Measurements from ENCODE around the gene AK3. TPM values are rescaled to one million over a fixed set of nuclear protein-coding genes. Genes with fewer than 3 reads are reported as not detected.
"Not testable (repeated sequence)": the region's sequence is repeated elsewhere in the genome, so short reads cannot be mapped to it uniquely, and the experiment has no call there.

AK3 gene
- total and polyA plus RNA-seq, 2 experiments from 2014 or later: 105 to 114 TPM

- no peak for DNase-seq (ENCODE audit: low read depth in 1 of 2, low spot score in 1 of 2)
- Histone ChIP-seq H3K4me1 (ENCODE audit: low read depth) (peaks cover 3% of the 10 kb centered on the region), H3K27me3 (no peaks in the 10 kb centered on the region), H3K9me3 (ENCODE audit: low read depth) (no peaks in the 10 kb centered on the region), H3K27ac (no peak overlapping the region), H3K4me3 (no peak overlapping the region), H3K36me3 (no peaks in the 10 kb centered on the region)
- TF ChIP-seq CTCF (IDR thresholded peaks at IDR 0.05; ENCODE audit: low read depth, low read length): no peak
Observed at GRCh38 chr9:4756420-4756819, 15.4 kb upstream of the AK3 start.

- no peak overlapping the region for H3K4me3 ChIP-seq
- DNase-seq (ENCODE audit: low read depth in 1 of 2, low spot score in 1 of 2): no peak
- TF ChIP-seq CTCF (IDR thresholded peaks at IDR 0.05; ENCODE audit: low read depth, low read length): no peak
- H3K9me3 ChIP-seq (ENCODE audit: low read depth): no peaks in the 10 kb centered on the region
- no peaks in the 10 kb centered on the region for H3K27me3 ChIP-seq
- no peak overlapping the region for H3K27ac ChIP-seq
- peaks cover 3% of the 10 kb centered on the region for H3K4me1 ChIP-seq (ENCODE audit: low read depth)
- no peaks in the 10 kb centered on the region for H3K36me3 ChIP-seq
Observed at GRCh38 chr9:4755026-4755609, 14.1 kb upstream of the AK3 start.

GRCh38 chr9:4754530-4754929 is 13.5 kb upstream of the AK3 start:
- H3K4me1 ChIP-seq (ENCODE audit: low read depth); H3K27me3 ChIP-seq; H3K27ac ChIP-seq; DNase-seq (ENCODE audit: low read depth in 1 of 2, low spot score in 1 of 2); H3K9me3 ChIP-seq (ENCODE audit: low read depth); H3K36me3 ChIP-seq; H3K4me3 ChIP-seq: not testable (repeated sequence)

- H3K27me3 ChIP-seq: no peaks in the 10 kb centered on the region
- H3K27ac ChIP-seq: no peak overlapping the region
- TF ChIP-seq CTCF (IDR thresholded peaks at IDR 0.05; ENCODE audit: low read depth, low read length): peak; percentile 62
- H3K4me3 ChIP-seq: no peak overlapping the region
- no peaks in the 10 kb centered on the region for H3K4me1 ChIP-seq (ENCODE audit: low read depth)
- H3K9me3 ChIP-seq (ENCODE audit: low read depth): no peaks in the 10 kb centered on the region
- H3K36me3 ChIP-seq: no peaks in the 10 kb centered on the region
- DNase-seq (ENCODE audit: low read depth in 1 of 2, low spot score in 1 of 2): peak; percentile 39 to 67
Observed at GRCh38 chr9:4750023-4750673, 9.1 kb upstream of the AK3 start.

GRCh38 chr9:4748612-4749011 is 7.6 kb upstream of the AK3 start:
- Histone ChIP-seq H3K27ac (no peak overlapping the region), H3K27me3 (no peaks in the 10 kb centered on the region), H3K9me3 (ENCODE audit: low read depth) (no peaks in the 10 kb centered on the region), H3K4me1 (ENCODE audit: low read depth) (no peaks in the 10 kb centered on the region), H3K36me3 (no peaks in the 10 kb centered on the region), H3K4me3 (no peak overlapping the region)
- peak in 1 of 2 donors; percentile 37 for DNase-seq (ENCODE audit: low read depth in 1 of 2, low spot score in 1 of 2)
- no peak for TF ChIP-seq CTCF (IDR thresholded peaks at IDR 0.05; ENCODE audit: low read depth, low read length)

GRCh38 chr9:4746278-4747030 is 5.5 kb upstream of the AK3 start:
- Histone ChIP-seq H3K9me3 (ENCODE audit: low read depth) (no peaks in the 10 kb centered on the region), H3K36me3 (no peaks in the 10 kb centered on the region), H3K27ac (no peak overlapping the region), H3K4me3 (no peak overlapping the region), H3K4me1 (ENCODE audit: low read depth) (no peaks in the 10 kb centered on the region), H3K27me3 (no peaks in the 10 kb centered on the region)
- DNase-seq (ENCODE audit: low read depth in 1 of 2, low spot score in 1 of 2): no peak
- no peak for TF ChIP-seq CTCF (IDR thresholded peaks at IDR 0.05; ENCODE audit: low read depth, low read length)

Data from cardiac muscle cell (in vitro differentiated cells and primary cell).